SU-DHL-6 (cell line): ENCODE results near the gene SPTAN1.

Source experiments
- H2AFZ ChIP-seq: fragments of 200-600 bp; sonication (generic); 2 replicates; pipeline ENCODE4 v1.6.1; 2014; ENCODE audit warnings: low read depth, mild to moderate bottlenecking, moderate library complexity, mixed read lengths, antibody characterized with exemption, low read length; ENCODE audit not compliant: severe bottlenecking
- H3F3A ChIP-seq: fragments of 200-600 bp; shearing (Covaris generic); 2 replicates; pipeline ENCODE4 v1.6.0; 2016; ENCODE audit warnings: antibody characterized with exemption, mild to moderate bottlenecking; ENCODE audit not compliant: insufficient read depth
- H3K27ac ChIP-seq: fragments of 200-600 bp; sonication (generic); 2 replicates; pipeline ENCODE4 v1.5.1; 2016; ENCODE audit warnings: low read depth, mild to moderate bottlenecking, low read length, moderate library complexity, mixed read lengths
- H3K27me3 ChIP-seq: fragments of 200-600 bp; sonication (generic), shearing (Covaris generic); 2 replicates; pipeline ENCODE4 v1.6.0; 2014; ENCODE audit warnings: mild to moderate bottlenecking, low read length
- H3K36me3 ChIP-seq: fragments of 200-600 bp; sonication (generic); 2 replicates; pipeline ENCODE4 v1.6.1; 2014; ENCODE audit warnings: mild to moderate bottlenecking, low read length, mixed read lengths
- H3K4me2 ChIP-seq: fragments of 300-600, 200-600 bp; shearing (Covaris generic), sonication (generic); 2 replicates; pipeline ENCODE4 v1.6.0; 2014; ENCODE audit warnings: low read length, low read depth, mild to moderate bottlenecking; ENCODE audit not compliant: poor library complexity, severe bottlenecking
- H3K4me3 ChIP-seq: fragments of 200-600 bp; sonication (generic); 2 replicates; pipeline ENCODE4 v1.5.1; 2014; ENCODE audit warnings: antibody characterized with exemption, low read length, mild to moderate bottlenecking, mixed read lengths; ENCODE audit not compliant: insufficient read depth, poor library complexity, severe bottlenecking
- H3K79me2 ChIP-seq: fragments of 200-600 bp; sonication (generic); 2 replicates; pipeline ENCODE4 v1.6.1; 2014; ENCODE audit warnings: mild to moderate bottlenecking, low read length, moderate library complexity; ENCODE audit not compliant: insufficient read depth
- H3K9ac ChIP-seq: fragments of 200-600 bp; sonication (generic); 2 replicates; pipeline ENCODE4 v1.7.0; 2014; ENCODE audit warnings: mild to moderate bottlenecking, low read length
- H3K9me2 ChIP-seq: fragments of 200-600 bp; sonication (generic); replicated peaks from 2 replicates; pipeline ENCODE4 v1.6.1; 2014; ENCODE audit warnings: low read length; ENCODE audit not compliant: insufficient read depth
- H3K9me3 ChIP-seq: fragments of 200-600 bp; sonication (generic); 2 replicates; pipeline ENCODE4 v1.6.1; 2014; ENCODE audit warnings: low read length, mixed read lengths; ENCODE audit not compliant: insufficient read depth
- H4K20me1 ChIP-seq: fragments of 200-600 bp; sonication (generic); 2 replicates; pipeline ENCODE4 v1.6.1; 2014; ENCODE audit warnings: low read depth, mild to moderate bottlenecking, antibody characterized with exemption, low read length, moderate library complexity, mixed read lengths
- EZH2phosphoT487 ChIP-seq: fragments of 200-600 bp; sonication (generic), shearing (Covaris generic); conservative IDR thresholded peaks from 2 replicates; pipeline ENCODE4 v1.6.1; 2018; ENCODE audit warnings: mild to moderate bottlenecking, antibody characterized with exemption, low read length, moderate library complexity, mixed read lengths
- TF ChIP-seq, protein P1 (sequence below): fragments of 200-600 bp; sonication (generic); IDR thresholded peaks from one replicate; pipeline ENCODE4 v1.5.1; 2017; ENCODE audit warnings: antibody characterized with exemption, mild to moderate bottlenecking, low read length, moderate library complexity; ENCODE audit not compliant: insufficient read depth, poor library complexity, severe bottlenecking

Gene SPTAN1

DNA sequence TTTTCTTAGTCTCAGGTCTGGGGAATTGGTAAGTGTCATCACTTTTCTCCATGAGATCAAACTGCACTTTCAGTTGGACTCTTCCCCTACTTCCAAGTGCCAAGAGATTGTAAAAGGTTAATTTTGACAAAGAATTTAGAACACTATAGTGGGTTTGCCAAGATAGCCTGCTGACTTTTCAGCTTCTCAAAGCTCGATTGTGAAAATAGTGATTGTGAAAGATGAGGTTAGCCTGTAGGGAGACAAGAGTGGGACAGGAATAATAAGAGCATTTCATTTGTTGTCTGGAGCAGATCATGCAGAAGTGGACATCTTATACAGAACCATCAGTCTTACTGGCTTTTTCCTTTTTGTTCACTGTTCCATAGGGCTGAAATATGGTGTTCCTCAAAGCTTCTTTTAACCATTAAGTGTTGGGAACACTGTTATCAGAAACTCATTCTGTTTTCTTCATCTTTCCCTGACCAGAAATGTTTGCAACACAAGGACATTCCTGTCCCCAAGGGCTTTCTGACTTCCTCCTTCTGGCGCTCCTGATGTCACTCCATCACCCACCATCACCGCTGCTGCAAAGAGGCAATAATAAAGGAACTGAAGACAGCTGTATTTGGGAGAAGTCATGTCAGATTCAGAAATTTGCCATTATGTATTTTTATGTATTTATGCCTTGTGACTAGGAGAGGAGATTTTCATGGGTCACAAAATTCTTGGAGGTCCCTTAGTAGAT, 11.6 kb upstream of the SPTAN1 start:
- no peak overlapping the region for H3K9ac ChIP-seq
- 0 out of 2 replicates have a peak, but pooled peaks cover 3% of the 10 kb centered on the region for H3F3A ChIP-seq
- no peak overlapping the region for H2AFZ ChIP-seq
- H3K79me2 ChIP-seq: no peaks in the 10 kb centered on the region
- no peak overlapping the region for H3K4me2 ChIP-seq
- H3K27me3 ChIP-seq: no peaks in the 10 kb centered on the region
- H3K36me3 ChIP-seq: peaks cover 21% of the 10 kb centered on the region
- no peaks in the 10 kb centered on the region for H4K20me1 ChIP-seq
- H3K9me2 ChIP-seq: no peaks in the 10 kb centered on the region
- no peaks in the 10 kb centered on the region for H3K9me3 ChIP-seq
- H3K4me3 ChIP-seq: no peak overlapping the region
- no peak for TF ChIP-seq EZH2phosphoT487
- TF ChIP-seq, protein P1, sequence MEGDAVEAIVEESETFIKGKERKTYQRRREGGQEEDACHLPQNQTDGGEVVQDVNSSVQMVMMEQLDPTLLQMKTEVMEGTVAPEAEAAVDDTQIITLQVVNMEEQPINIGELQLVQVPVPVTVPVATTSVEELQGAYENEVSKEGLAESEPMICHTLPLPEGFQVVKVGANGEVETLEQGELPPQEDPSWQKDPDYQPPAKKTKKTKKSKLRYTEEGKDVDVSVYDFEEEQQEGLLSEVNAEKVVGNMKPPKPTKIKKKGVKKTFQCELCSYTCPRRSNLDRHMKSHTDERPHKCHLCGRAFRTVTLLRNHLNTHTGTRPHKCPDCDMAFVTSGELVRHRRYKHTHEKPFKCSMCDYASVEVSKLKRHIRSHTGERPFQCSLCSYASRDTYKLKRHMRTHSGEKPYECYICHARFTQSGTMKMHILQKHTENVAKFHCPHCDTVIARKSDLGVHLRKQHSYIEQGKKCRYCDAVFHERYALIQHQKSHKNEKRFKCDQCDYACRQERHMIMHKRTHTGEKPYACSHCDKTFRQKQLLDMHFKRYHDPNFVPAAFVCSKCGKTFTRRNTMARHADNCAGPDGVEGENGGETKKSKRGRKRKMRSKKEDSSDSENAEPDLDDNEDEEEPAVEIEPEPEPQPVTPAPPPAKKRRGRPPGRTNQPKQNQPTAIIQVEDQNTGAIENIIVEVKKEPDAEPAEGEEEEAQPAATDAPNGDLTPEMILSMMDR: no peak
- H3K27ac ChIP-seq: no peak overlapping the region

DNA sequence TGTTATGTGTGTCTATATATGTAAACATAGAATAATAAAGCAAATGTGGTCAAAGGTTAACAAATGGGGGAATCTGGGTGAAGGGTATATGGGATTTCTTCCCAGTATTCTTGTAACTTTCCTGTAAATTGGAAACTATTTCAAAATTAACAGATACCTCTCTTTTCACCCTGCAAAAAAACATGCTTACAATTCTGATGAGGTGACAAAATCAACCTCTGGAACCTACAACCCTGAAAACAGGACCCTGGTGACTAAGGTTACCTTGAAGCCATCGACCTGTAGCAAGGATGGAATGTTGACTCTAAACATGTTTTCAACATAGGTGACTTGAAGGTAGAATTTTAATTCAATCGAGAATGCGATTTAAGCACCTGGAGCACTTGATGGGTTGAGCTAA, 5.9 kb upstream of the SPTAN1 start:
- Histone ChIP-seq H3F3A (no peaks in the 10 kb centered on the region), H3K9ac (no peak overlapping the region), H3K4me3 (no peak overlapping the region), H3K36me3 (peaks cover 7% of the 10 kb centered on the region), H3K9me2 (no peaks in the 10 kb centered on the region), H3K27me3 (no peaks in the 10 kb centered on the region), H3K27ac (no peak overlapping the region), H3K79me2 (no peaks in the 10 kb centered on the region), H2AFZ (no peak overlapping the region), H3K9me3 (no peaks in the 10 kb centered on the region), H4K20me1 (no peaks in the 10 kb centered on the region), H3K4me2 (no peak overlapping the region)
- TF ChIP-seq EZH2phosphoT487: no peak
- TF ChIP-seq, protein P1: no peak

DNA sequence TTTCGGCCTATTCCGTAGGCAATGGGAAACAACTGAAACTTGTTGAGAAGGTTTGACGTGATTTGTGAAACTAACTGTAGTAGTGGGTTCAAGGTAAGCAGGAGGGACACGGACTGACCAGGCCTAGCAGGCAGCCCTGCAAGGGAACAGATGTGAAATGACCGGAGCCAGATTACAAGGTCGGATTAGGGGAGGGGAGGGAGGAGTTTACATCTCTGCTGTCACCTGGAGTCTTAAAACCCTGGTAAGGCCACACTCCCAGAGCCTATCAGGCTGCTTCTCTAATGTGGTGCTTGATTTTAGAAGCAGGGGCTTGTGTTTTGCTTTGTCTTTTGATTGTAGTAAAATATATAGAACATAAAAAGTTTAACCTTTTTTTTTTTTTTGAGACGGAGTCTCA, 3.5 kb upstream of the SPTAN1 start:
- TF ChIP-seq, protein P1: no peak
- no peak for TF ChIP-seq EZH2phosphoT487
- Histone ChIP-seq H3K79me2 (peaks cover 13% of the 10 kb centered on the region), H3K36me3 (no peaks in the 10 kb centered on the region), H3K9me2 (no peaks in the 10 kb centered on the region), H3K9ac (no peak overlapping the region), H3K4me3 (no peak overlapping the region), H3K9me3 (no peaks in the 10 kb centered on the region), H4K20me1 (peaks cover 5% of the 10 kb centered on the region), H3K27me3 (no peaks in the 10 kb centered on the region), H2AFZ (no peak overlapping the region), H3K27ac (no peak overlapping the region), H3F3A (no peaks in the 10 kb centered on the region; the same call in 1 of the 2 replicates), H3K4me2 (no peak overlapping the region)
